ENCODE results near the gene ZSWIM5.

GRCh38 chr1:45117766-45118165 is 88.6 kb downstream of the ZSWIM5 start:
- TF ChIP-seq CTCF (IDR thresholded peaks at IDR 0.05) (no peak), EZH2 (IDR thresholded peaks at IDR 0.05; ENCODE audit: borderline replicate concordance, insufficient read depth, low read depth, low read length, poor library complexity, severe bottlenecking) (no peak)
